ENCODE results near the gene AGBL4.
"Not testable (repeated sequence)": the region's sequence is repeated elsewhere in the genome, so short reads cannot be mapped to it uniquely, and the experiment has no call there.

The AGBL4 gene

DNA sequence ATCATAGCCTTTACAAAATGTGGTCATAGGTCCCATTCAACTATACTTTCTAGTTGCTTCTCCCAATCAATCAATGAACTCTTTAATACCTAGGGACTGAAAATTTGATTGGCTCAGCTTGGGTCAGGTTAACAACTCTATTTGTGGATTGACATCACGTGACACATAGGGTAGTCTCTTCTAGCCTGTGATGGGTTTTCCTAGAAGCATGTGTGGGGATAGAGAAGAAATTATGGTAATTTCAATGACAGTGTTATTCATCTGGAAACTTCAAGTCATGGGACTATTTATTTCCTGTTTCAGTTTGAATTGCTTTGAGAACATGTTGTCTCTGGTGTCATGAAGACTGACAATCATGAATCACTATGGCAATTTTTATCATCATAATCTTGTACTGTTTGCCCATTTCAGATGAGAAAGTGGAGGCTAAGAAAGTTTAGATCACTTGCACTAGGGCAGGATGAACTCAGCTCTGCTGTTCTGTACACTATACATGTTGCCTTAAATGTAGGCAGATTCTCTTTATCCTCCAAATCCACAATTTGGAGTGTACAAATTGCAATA, 717.2 kb downstream of the AGBL4 start:
- Histone ChIP-seq H3K4me3 (ENCODE audit: low read depth, low read length, poor library complexity, severe bottlenecking) (no peak overlapping the region), H3K4me1 (ENCODE audit: insufficient read depth, low read length, severe bottlenecking) (no peaks in the 10 kb centered on the region), H2AFZ (ENCODE audit: low read length) (no peak overlapping the region), H3K27me3 (ENCODE audit: insufficient read depth, low read length) (no peaks in the 10 kb centered on the region), H3K9me2 (ENCODE audit: low read depth, low read length) (no peaks in the 10 kb centered on the region), H4K20me1 (ENCODE audit: insufficient read depth, low read length) (no peaks in the 10 kb centered on the region), H3K4me2 (ENCODE audit: low read length) (no peak overlapping the region), H3F3A (ENCODE audit: insufficient read depth, low read length) (no peaks in the 10 kb centered on the region), H3K36me3 (ENCODE audit: insufficient read depth, low read length) (no peaks in the 10 kb centered on the region), H3K79me2 (ENCODE audit: insufficient read depth, low read length) (no peaks in the 10 kb centered on the region), H3K9me3 (ENCODE audit: low read length) (no peaks in the 10 kb centered on the region), H3K27ac (ENCODE audit: low read depth, low read length, poor library complexity, severe bottlenecking) (no peak overlapping the region), H3K9ac (ENCODE audit: low read length) (no peak overlapping the region)
- TF ChIP-seq EZH2 (IDR thresholded peaks at IDR 0.05; ENCODE audit: borderline replicate concordance, low read length) = no peak
- TF ChIP-seq, protein P1, sequence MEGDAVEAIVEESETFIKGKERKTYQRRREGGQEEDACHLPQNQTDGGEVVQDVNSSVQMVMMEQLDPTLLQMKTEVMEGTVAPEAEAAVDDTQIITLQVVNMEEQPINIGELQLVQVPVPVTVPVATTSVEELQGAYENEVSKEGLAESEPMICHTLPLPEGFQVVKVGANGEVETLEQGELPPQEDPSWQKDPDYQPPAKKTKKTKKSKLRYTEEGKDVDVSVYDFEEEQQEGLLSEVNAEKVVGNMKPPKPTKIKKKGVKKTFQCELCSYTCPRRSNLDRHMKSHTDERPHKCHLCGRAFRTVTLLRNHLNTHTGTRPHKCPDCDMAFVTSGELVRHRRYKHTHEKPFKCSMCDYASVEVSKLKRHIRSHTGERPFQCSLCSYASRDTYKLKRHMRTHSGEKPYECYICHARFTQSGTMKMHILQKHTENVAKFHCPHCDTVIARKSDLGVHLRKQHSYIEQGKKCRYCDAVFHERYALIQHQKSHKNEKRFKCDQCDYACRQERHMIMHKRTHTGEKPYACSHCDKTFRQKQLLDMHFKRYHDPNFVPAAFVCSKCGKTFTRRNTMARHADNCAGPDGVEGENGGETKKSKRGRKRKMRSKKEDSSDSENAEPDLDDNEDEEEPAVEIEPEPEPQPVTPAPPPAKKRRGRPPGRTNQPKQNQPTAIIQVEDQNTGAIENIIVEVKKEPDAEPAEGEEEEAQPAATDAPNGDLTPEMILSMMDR (IDR thresholded peaks at IDR 0.05; ENCODE audit: low read length) = no peak

DNA sequence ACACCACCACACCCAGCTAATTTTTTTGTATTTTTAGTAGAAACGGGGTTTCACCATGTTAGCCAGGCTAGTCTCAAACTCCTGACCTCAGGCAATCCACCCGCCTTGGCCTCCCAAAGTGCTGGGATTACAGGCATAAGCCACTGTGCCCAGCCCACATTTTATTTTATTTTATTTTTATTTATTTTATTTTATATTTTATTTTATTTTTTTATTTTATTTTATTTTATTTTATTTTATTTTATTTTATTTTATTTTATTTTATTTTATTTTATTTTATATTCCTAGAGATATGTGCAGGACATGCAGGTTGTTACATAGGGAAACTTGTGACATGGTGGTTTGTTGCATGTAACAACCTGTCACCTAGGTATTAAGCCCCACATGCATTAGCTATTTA, 721.4 kb downstream of the AGBL4 start:
- H2AFZ ChIP-seq (ENCODE audit: low read length); H3K9me3 ChIP-seq (ENCODE audit: low read length); H3K9me2 ChIP-seq (ENCODE audit: low read depth, low read length); H3F3A ChIP-seq (ENCODE audit: insufficient read depth, low read length); H3K4me2 ChIP-seq (ENCODE audit: low read length); H3K9ac ChIP-seq (ENCODE audit: low read length); H3K4me3 ChIP-seq (ENCODE audit: low read depth, low read length, poor library complexity, severe bottlenecking); H4K20me1 ChIP-seq (ENCODE audit: insufficient read depth, low read length); H3K4me1 ChIP-seq (ENCODE audit: insufficient read depth, low read length, severe bottlenecking); H3K36me3 ChIP-seq (ENCODE audit: insufficient read depth, low read length); H3K27ac ChIP-seq (ENCODE audit: low read depth, low read length, poor library complexity, severe bottlenecking); H3K27me3 ChIP-seq (ENCODE audit: insufficient read depth, low read length); H3K79me2 ChIP-seq (ENCODE audit: insufficient read depth, low read length): not testable (repeated sequence)

DNA sequence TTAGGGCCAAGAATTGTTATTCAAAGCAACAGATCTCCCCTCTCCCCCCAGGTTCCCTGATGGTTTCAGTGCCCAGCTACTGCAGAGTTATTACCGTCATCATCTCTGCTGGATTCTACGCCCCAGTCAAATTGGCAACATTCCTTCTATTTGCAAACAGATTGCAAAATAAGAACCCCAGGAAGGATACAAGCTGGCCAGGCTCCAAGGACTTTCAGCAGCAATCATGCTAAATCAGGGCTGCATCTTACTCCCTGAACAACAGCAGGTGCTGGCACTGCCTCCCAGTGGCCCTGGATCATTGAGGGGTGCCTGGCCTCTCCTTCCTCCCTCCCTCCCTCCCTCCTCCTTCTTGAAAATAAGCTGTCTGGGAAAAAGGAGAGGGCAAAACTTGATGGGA, 725.5 kb downstream of the AGBL4 start:
- Histone ChIP-seq H3K36me3 (ENCODE audit: insufficient read depth, low read length) (no peaks in the 10 kb centered on the region), H3K79me2 (ENCODE audit: insufficient read depth, low read length) (no peaks in the 10 kb centered on the region), H3K4me3 (ENCODE audit: low read depth, low read length, poor library complexity, severe bottlenecking) (no peak overlapping the region), H3K4me2 (ENCODE audit: low read length) (no peak overlapping the region), H3K27me3 (ENCODE audit: insufficient read depth, low read length) (no peaks in the 10 kb centered on the region), H3K9ac (ENCODE audit: low read length) (no peak overlapping the region), H3K4me1 (ENCODE audit: insufficient read depth, low read length, severe bottlenecking) (no peaks in the 10 kb centered on the region), H3K27ac (ENCODE audit: low read depth, low read length, poor library complexity, severe bottlenecking) (no peak overlapping the region), H3F3A (ENCODE audit: insufficient read depth, low read length) (no peaks in the 10 kb centered on the region), H2AFZ (ENCODE audit: low read length) (no peak overlapping the region), H3K9me3 (ENCODE audit: low read length) (no peaks in the 10 kb centered on the region), H3K9me2 (ENCODE audit: low read depth, low read length) (no peaks in the 10 kb centered on the region), H4K20me1 (ENCODE audit: insufficient read depth, low read length) (no peaks in the 10 kb centered on the region)
- no peak for TF ChIP-seq EZH2 (IDR thresholded peaks at IDR 0.05; ENCODE audit: borderline replicate concordance, low read length)
- TF ChIP-seq, protein P1 (IDR thresholded peaks at IDR 0.05; ENCODE audit: low read length) = no peak

DNA sequence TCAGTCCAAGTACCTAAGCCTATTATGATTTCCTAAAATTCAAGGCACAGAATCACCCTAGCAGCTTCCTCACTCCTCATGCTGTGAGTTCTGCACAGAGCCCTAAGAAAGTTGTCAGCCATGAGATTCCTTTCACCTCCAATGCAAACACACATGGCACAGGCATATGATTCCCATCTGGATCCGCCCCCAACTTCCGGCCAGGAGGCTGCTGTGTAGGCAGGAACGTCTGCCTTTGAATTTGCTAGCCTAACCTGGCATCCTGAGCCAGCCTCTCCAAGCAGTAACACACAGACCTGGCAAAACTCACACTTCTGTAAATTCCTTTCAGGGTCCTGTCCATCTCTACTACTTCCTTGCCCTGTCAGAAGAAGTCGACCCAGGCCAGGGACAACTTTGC, 726.0 kb downstream of the AGBL4 start:
- no peaks in the 10 kb centered on the region for H3K9me3 ChIP-seq (ENCODE audit: low read length)
- H3K4me2 ChIP-seq (ENCODE audit: low read length) = no peak overlapping the region
- H3K9me2 ChIP-seq (ENCODE audit: low read depth, low read length) = no peaks in the 10 kb centered on the region
- H3K79me2 ChIP-seq (ENCODE audit: insufficient read depth, low read length) = no peaks in the 10 kb centered on the region
- H3K9ac ChIP-seq (ENCODE audit: low read length) = no peak overlapping the region
- no peak overlapping the region for H3K27ac ChIP-seq (ENCODE audit: low read depth, low read length, poor library complexity, severe bottlenecking)
- H4K20me1 ChIP-seq (ENCODE audit: insufficient read depth, low read length) = no peaks in the 10 kb centered on the region
- no peaks in the 10 kb centered on the region for H3K36me3 ChIP-seq (ENCODE audit: insufficient read depth, low read length)
- no peaks in the 10 kb centered on the region for H3F3A ChIP-seq (ENCODE audit: insufficient read depth, low read length)
- H3K4me3 ChIP-seq (ENCODE audit: low read depth, low read length, poor library complexity, severe bottlenecking) = no peak overlapping the region
- H3K4me1 ChIP-seq (ENCODE audit: insufficient read depth, low read length, severe bottlenecking) = no peaks in the 10 kb centered on the region
- no peaks in the 10 kb centered on the region for H3K27me3 ChIP-seq (ENCODE audit: insufficient read depth, low read length)
- TF ChIP-seq, protein P1 (IDR thresholded peaks at IDR 0.05; ENCODE audit: low read length) = no peak
- H2AFZ ChIP-seq (ENCODE audit: low read length) = no peak overlapping the region

Measured in OCI-LY1 (cell line).